HepG2 (cell line): Measurements from ENCODE around the gene MPZ. TPM values are rescaled to one million over a fixed set of nuclear protein-coding genes. Genes with fewer than 3 reads are reported as not detected.

ENCODE experiments used
- ARID2 ChIP-seq: sonication (generic); formaldehyde crosslinking; IDR thresholded peaks from 2 replicates; pipeline ENCODE4 v1.8.1; 2022; ENCODE audit warnings: mild to moderate bottlenecking, missing genetic modification reagents, borderline replicate concordance
- CHD4 ChIP-seq: fragments of 200-600 bp; sonication (generic); IDR thresholded peaks from 2 replicates; pipeline ENCODE4 v1.7.0; 2017; ENCODE audit warnings: mild to moderate bottlenecking, low read length, borderline replicate concordance
- CREB1 ChIP-seq, 2 experiments: fragments of 450-650 bp in 1 of 2; IDR thresholded peaks; 2 replicates each; pipeline ENCODE4 v1.6.1; 2016 to 2017; ENCODE audit warnings: control low read depth in 1 of 2, mild to moderate bottlenecking in 1 of 2, missing compliant biosample characterization in 1 of 2, missing genetic modification characterization in 1 of 2
- CREB3 ChIP-seq: sonication (generic); formaldehyde crosslinking; IDR thresholded peaks from 2 replicates; pipeline ENCODE4 v1.5.0; 2020; ENCODE audit warnings: missing genetic modification reagents
- DPF2 ChIP-seq: sonication (generic); formaldehyde crosslinking; IDR thresholded peaks from 2 replicates; pipeline ENCODE4 v1.4.0; 2020; ENCODE audit warnings: mild to moderate bottlenecking, low read depth, missing genetic modification reagents, borderline replicate concordance
- EED ChIP-seq: sonication (generic); formaldehyde crosslinking; IDR thresholded peaks from 2 replicates; pipeline ENCODE4 v1.5.0; 2020; ENCODE audit warnings: mild to moderate bottlenecking, missing genetic modification reagents
- HMG20B ChIP-seq: conservative IDR thresholded peaks from 2 replicates; pipeline ENCODE4 v1.6.1; 2016; ENCODE audit warnings: missing genetic modification reagents, missing compliant biosample characterization
- HOXA5 ChIP-seq: sonication (generic); formaldehyde crosslinking; IDR thresholded peaks from 2 replicates; pipeline ENCODE4 v1.4.0; 2020; ENCODE audit warnings: missing genetic modification reagents
- JARID2 ChIP-seq: sonication (generic); formaldehyde crosslinking; IDR thresholded peaks from 2 replicates; pipeline ENCODE4 v1.8.1; 2023; ENCODE audit warnings: missing genetic modification reagents, inconsistent platforms; ENCODE audit not compliant: insufficient replicate concordance
- MAFK ChIP-seq, 2 experiments: IDR thresholded peaks in 1 of 2; conservative IDR thresholded peaks in 1 of 2; 2 replicates each; pipeline ENCODE4 v1.6.1; 2011; ENCODE audit warnings: improper control_type of control experiment in 2 of 2, low read length in 2 of 2
- MIXL1 ChIP-seq: IDR thresholded peaks from 2 replicates; pipeline ENCODE4 v1.6.1; 2016
- NFKB2 ChIP-seq: sonication (generic); formaldehyde crosslinking; IDR thresholded peaks from 2 replicates; pipeline ENCODE4 v1.4.0; 2020; ENCODE audit warnings: missing genetic modification reagents, borderline replicate concordance
- PAWR ChIP-seq: sonication (generic); formaldehyde crosslinking; IDR thresholded peaks from 2 replicates; pipeline ENCODE4 v1.4.0; 2020; ENCODE audit warnings: missing genetic modification reagents, mild to moderate bottlenecking, borderline replicate concordance
- PREB ChIP-seq: sonication (generic); formaldehyde crosslinking; IDR thresholded peaks from 2 replicates; pipeline ENCODE4 v1.4.0; 2020; ENCODE audit warnings: missing genetic modification reagents
- STAT5B ChIP-seq: sonication (generic); formaldehyde crosslinking; IDR thresholded peaks from 2 replicates; pipeline ENCODE4 v1.4.0; 2020; ENCODE audit warnings: missing genetic modification reagents
- TFDP2 ChIP-seq: sonication (generic); formaldehyde crosslinking; IDR thresholded peaks from 2 replicates; pipeline ENCODE4 v1.4.0; 2020; ENCODE audit warnings: missing genetic modification reagents
- ZFY ChIP-seq: sonication (generic); formaldehyde crosslinking; IDR thresholded peaks from 2 replicates; pipeline ENCODE4 v1.4.0; 2020; ENCODE audit warnings: missing genetic modification reagents
- ZMAT5 ChIP-seq: sonication (generic); formaldehyde crosslinking; IDR thresholded peaks from 2 replicates; pipeline ENCODE4 v1.5.0; 2020; ENCODE audit warnings: mild to moderate bottlenecking, low read depth, missing genetic modification reagents, borderline replicate concordance
- ZNF124 ChIP-seq: sonication (generic); formaldehyde crosslinking; IDR thresholded peaks from 2 replicates; pipeline ENCODE4 v1.4.0; 2020; ENCODE audit warnings: missing genetic modification reagents
- ZNF430 ChIP-seq: sonication (generic); formaldehyde crosslinking; IDR thresholded peaks from 2 replicates; pipeline ENCODE4 v1.9.0; 2021; ENCODE audit warnings: mild to moderate bottlenecking, missing genetic modification reagents
- ZNF484 ChIP-seq: sonication (generic); formaldehyde crosslinking; IDR thresholded peaks from 2 replicates; pipeline ENCODE4 v1.5.1; 2020; ENCODE audit warnings: mild to moderate bottlenecking, low read depth, missing genetic modification reagents, borderline replicate concordance
- ZNF703 ChIP-seq: sonication (generic); formaldehyde crosslinking; IDR thresholded peaks from 2 replicates; pipeline ENCODE4 v1.5.1; 2020; ENCODE audit warnings: missing genetic modification reagents, mild to moderate bottlenecking, moderate library complexity, borderline replicate concordance
- ZNF891 ChIP-seq: sonication (generic); formaldehyde crosslinking; IDR thresholded peaks from 2 replicates; pipeline ENCODE4 v1.5.0; 2020; ENCODE audit warnings: mild to moderate bottlenecking, missing genetic modification reagents
- ZSCAN5A ChIP-seq: sonication (generic); formaldehyde crosslinking; IDR thresholded peaks from 2 replicates; pipeline ENCODE4 v1.8.0; 2022; ENCODE audit warnings: mild to moderate bottlenecking, missing genetic modification reagents, borderline replicate concordance
- ZSCAN9 ChIP-seq: IDR thresholded peaks from 2 replicates; pipeline ENCODE4 v1.6.1; 2016; ENCODE audit warnings: borderline replicate concordance
- polyA plus RNA-seq, 8 experiments: library from polyadenylated mRNA; depleted of rRNA in 3 of 8; stranded (reverse) in 7 of 8; unstranded in 1 of 8; fragments of >200 nt; fragmentation: Illumina TruSeq in 4 of 8; extraction: Trizol in 4 of 8; gene quantifications; 2 replicates each; pipeline versions ENCODE4 v1.2.1 to v1.2.3, GENCODE V29; 2011 to 2016; ENCODE audit warnings: low read depth in 4 of 8, missing spikeins in 1 of 8, mixed read lengths in 1 of 8; ENCODE audit not compliant: insufficient read depth in 1 of 8
- total RNA-seq, 5 experiments: library from RNA; depleted of rRNA; stranded (reverse); fragments of >200 nt; fragmentation: Illumina TruSeq; extraction: Trizol; gene quantifications; 2 replicates each; pipeline ENCODE4 v1.2.3, GENCODE V29; 2016; ENCODE audit warnings: low read depth in 1 of 5

MPZ gene
- total and polyA plus RNA-seq, 2 of the 13 experiments (the other 11 are each of a cell fraction or from before 2014, with no cell fraction given), result 18.3 to 24.6 TPM

GRCh38 chr1:161314201-161314981, 4.6 kb upstream of the MPZ start, which contains the start of gene SDHC (continued):
- TF ChIP-seq STAT5B (CRISPR knock-in tag), result peak; percentile 16; the same call in 1 of the 2 replicates
- peak; percentile 46; the same call in 1 of the 2 replicates for TF ChIP-seq HMG20B (CRISPR knock-in tag)
- no peak for TF ChIP-seq PREB (CRISPR knock-in tag)
- peak; percentile 82; the same call in 1 of the 2 replicates for TF ChIP-seq NFKB2 (CRISPR knock-in tag)
- TF ChIP-seq ZSCAN5A (CRISPR knock-in tag), result no peak; the same call in 1 of the 2 replicates
- TF ChIP-seq ZFY, result peak; percentile 78
- TF ChIP-seq EED, result no peak
- no peak for TF ChIP-seq ZNF484
- no peak for TF ChIP-seq PAWR (CRISPR knock-in tag)
- no peak for TF ChIP-seq ARID2 (CRISPR knock-in tag)
- TF ChIP-seq ZNF891 (CRISPR knock-in tag), result no peak
- no peak for TF ChIP-seq CHD4
- peak; percentile 70; the same call in 1 of the 2 replicates for TF ChIP-seq CREB3 (CRISPR knock-in tag)
- TF ChIP-seq ZNF124 (CRISPR knock-in tag), result no peak
- TF ChIP-seq CREB1 (IDR thresholded peaks at IDR 0.05), result peak; percentile 89
- TF ChIP-seq CREB1 (CRISPR knock-in tag; IDR thresholded peaks at IDR 0.05), result peak; percentile 97
- peak; percentile 36; the same call in 1 of the 2 replicates for TF ChIP-seq MIXL1 (CRISPR knock-in tag)
- peak; percentile 24 for TF ChIP-seq TFDP2 (CRISPR knock-in tag)
- TF ChIP-seq ZSCAN9 (CRISPR knock-in tag), result no peak
- TF ChIP-seq ZMAT5 (CRISPR knock-in tag), result no peak
- TF ChIP-seq JARID2 (CRISPR knock-in tag), result peak; percentile 24
- no peak for TF ChIP-seq MAFK (conservative IDR thresholded peaks at IDR 0.05 in 1 of 2, IDR thresholded peaks at IDR 0.05 in 1 of 2; ENCODE audit: low read length in 2 of 2)
- no peak for TF ChIP-seq HOXA5 (CRISPR knock-in tag)
- peak; percentile 88 for TF ChIP-seq ZNF430 (CRISPR knock-in tag)
- TF ChIP-seq ZNF703, result 0 out of 2 replicates have a peak, but pooled peaks have one; percentile 3
- TF ChIP-seq DPF2 (CRISPR knock-in tag), result no peak
